BJ (cell line): Measurements from ENCODE around the gene ZSCAN20. TPM values are rescaled to one million over a fixed set of nuclear protein-coding genes. Genes with fewer than 3 reads are reported as not detected.
A peak's percentile ranks its signal among the peaks of the same experiment; 100 is the strongest.

Experiments used
- CTCF ChIA-PET: fragments of 350-600 bp; formaldehyde crosslinking; extraction: SDS; loops from one replicate; lab custom pipeline; 2021; ENCODE audit warnings: antibody characterized with exemption, inconsistent platforms; lab: Yijun Ruan, JAX
- POLR2A ChIA-PET: fragments of 300-600 bp; sonication (Branson Sonifier 250); formaldehyde crosslinking; extraction: SDS; loops from one replicate; lab custom pipeline; 2021; ENCODE audit warnings: antibody characterized with exemption; lab: Charles Lee
- DNase-seq: peaks from one replicate; pipeline ENCODE4 v3.0.0-alpha.2; 2011; ENCODE audit warnings: low read depth
- H3K27me3 ChIP-seq: 2 replicates; pipeline ENCODE4 v1.6.0; 2011; ENCODE audit warnings: low read length; ENCODE audit not compliant: control insufficient read depth, insufficient read depth
- H3K36me3 ChIP-seq: 2 replicates; pipeline ENCODE4 v1.5.1; 2011; ENCODE audit warnings: low read length; ENCODE audit not compliant: control insufficient read depth, insufficient read depth
- H3K4me3 ChIP-seq: 2 replicates; pipeline ENCODE4 v1.5.1; 2011; ENCODE audit warnings: low read depth, mild to moderate bottlenecking, control low read depth, low read length
- polyA minus RNA-seq: library from RNA; depleted of rRNA, polyadenylated mRNA; stranded (reverse); fragments of >200 nt; gene quantifications from 2 replicates; pipeline ENCODE4 v1.2.3, GENCODE V29; 2011; rRNA and poly(A)+ RNA removed
- polyA plus RNA-seq: library from polyadenylated mRNA; depleted of rRNA; stranded (reverse); fragments of >200 nt; gene quantifications from 2 replicates; pipeline ENCODE4 v1.2.3, GENCODE V29; 2011; rRNA removed
- TF ChIP-seq, protein P1 (sequence below): IDR thresholded peaks from 2 replicates; pipeline ENCODE4 v1.5.1; 2011; ENCODE audit warnings: low read depth, mild to moderate bottlenecking, control low read depth, inconsistent platforms, low read length, moderate library complexity; ENCODE audit not compliant: insufficient read depth

Gene ZSCAN20
- polyA plus RNA-seq = 2.9 and 3.4 TPM in 2 replicates
- 11.0 and 13.4 TPM in 2 replicates for polyA minus RNA-seq

- ChIA-PET CTCF (interaction anchor here (0.7 to 6.7 kb wide), 17 partner anchors 9 to 378 kb away, joined by 3 to 104 read pairs (median 5); no protein-coding TSS in a partner anchor), POLR2A (no interaction called here)
- Histone ChIP-seq H3K4me3 (peak within 1 kb of the TSS; percentile 66), H3K36me3 (no peaks in the 10 kb centered on the region), H3K27me3 (no peaks in the 10 kb centered on the region)
- peak; percentile 94 for DNase-seq
- TF ChIP-seq, protein P1, sequence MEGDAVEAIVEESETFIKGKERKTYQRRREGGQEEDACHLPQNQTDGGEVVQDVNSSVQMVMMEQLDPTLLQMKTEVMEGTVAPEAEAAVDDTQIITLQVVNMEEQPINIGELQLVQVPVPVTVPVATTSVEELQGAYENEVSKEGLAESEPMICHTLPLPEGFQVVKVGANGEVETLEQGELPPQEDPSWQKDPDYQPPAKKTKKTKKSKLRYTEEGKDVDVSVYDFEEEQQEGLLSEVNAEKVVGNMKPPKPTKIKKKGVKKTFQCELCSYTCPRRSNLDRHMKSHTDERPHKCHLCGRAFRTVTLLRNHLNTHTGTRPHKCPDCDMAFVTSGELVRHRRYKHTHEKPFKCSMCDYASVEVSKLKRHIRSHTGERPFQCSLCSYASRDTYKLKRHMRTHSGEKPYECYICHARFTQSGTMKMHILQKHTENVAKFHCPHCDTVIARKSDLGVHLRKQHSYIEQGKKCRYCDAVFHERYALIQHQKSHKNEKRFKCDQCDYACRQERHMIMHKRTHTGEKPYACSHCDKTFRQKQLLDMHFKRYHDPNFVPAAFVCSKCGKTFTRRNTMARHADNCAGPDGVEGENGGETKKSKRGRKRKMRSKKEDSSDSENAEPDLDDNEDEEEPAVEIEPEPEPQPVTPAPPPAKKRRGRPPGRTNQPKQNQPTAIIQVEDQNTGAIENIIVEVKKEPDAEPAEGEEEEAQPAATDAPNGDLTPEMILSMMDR = no peak
Observed at GRCh38 chr1:33472269-33472980, at the start of gene ZSCAN20. Gene ZSCAN20, plus strand, starts transcription at chr1:33472645. Its CDS starts 6,644 bp downstream, at chr1:33479289.

DNA sequence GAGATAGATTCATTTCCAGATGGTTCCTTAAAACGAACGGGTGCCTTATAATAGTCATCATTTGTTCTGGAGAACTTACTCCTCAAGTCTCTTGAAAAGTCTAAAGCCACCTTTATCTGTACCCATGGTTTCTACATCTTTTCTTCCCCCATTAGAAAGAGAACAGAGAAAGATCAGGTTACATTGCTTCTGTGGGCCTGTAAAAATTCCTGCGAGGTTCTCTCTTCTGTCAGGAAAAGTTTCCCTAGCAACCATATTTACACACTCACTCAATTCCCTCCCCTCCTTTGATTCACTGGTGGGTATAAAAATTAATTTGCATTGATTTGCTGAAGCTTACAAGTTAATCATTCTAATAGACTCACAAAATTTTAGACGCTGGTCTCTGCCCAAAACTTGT lies 48.2 kb upstream of the ZSCAN20 start:
- no peak overlapping the region for H3K4me3 ChIP-seq
- no peaks in the 10 kb centered on the region for H3K27me3 ChIP-seq
- ChIA-PET POLR2A (no interaction called here), CTCF (no interaction called here)
- peak; percentile 59 for DNase-seq
- TF ChIP-seq, protein P1 = no peak
- no peaks in the 10 kb centered on the region for H3K36me3 ChIP-seq

DNA sequence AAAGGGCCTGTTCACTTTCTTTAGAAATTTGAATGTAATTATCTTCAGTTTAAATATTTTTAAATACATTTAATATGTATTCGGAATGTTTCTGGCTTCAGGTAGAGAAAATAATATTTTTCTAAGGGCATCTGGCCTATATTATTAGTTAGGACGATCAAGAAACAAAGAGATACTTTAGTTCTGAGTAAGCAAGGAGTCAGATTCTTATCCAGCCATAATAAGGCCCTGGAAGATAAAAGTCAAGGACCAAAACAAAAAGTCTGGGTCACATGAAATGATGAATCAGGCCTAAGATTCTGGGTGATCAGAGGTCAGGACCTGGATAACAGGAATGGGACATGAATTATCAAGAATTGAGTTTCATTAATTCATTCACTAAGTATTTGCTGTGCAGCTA lies 47.8 kb upstream of the ZSCAN20 start:
- POLR2A ChIA-PET = no interaction called here

DNA sequence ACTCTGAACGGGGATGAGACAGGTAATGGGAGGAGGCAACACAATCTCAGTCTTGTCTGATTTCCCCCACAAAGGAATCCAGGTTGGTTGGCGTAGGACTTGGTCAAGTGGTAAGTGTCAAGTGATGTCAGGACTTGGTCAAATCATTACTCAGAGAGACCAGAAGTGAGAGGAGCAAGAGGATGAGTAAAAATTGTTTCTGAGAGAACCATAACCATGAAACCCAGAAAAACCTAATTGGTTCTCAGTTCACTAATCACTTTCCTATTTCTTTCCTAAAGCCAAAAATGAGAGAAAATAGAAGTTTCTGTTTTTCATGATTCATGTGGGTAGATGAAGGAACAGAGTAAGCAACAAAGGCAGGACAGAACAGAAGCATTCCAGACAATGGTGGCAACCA lies 46.5 kb upstream of the ZSCAN20 start:
- CTCF ChIA-PET = interaction anchor here (0.8 kb wide), 1 partner anchor 171 kb away, joined by 3 read pairs; no protein-coding TSS in a partner anchor
- no peak for DNase-seq
- TF ChIP-seq, protein P1 = no peak

More for the DNA sequence above, 47.8 kb upstream of the ZSCAN20 start:
- TF ChIP-seq, protein P1 = no peak
- Histone ChIP-seq H3K4me3 (no peak overlapping the region), H3K27me3 (no peaks in the 10 kb centered on the region), H3K36me3 (no peaks in the 10 kb centered on the region)
- no peak for DNase-seq
- CTCF ChIA-PET = no interaction called here

DNA sequence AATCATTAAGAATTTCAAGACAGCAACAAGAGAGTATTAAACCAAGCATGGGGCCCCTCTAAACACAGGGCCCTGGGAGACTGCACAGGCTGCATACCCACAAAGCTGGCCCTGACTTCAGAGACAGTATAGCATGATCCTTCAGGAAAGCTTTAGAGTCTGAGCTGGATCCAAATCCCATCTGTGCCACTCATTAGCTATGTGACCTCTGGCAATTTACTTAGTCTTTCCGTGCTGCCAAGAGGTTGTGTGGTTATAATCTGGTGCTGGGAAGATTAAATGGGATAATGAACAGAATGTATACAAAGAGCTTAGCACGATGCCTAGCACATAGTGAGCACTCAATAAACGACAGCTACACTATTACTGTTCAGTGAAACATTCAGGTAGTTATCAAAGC lies 45.5 kb upstream of the ZSCAN20 start:
- Histone ChIP-seq H3K36me3 (no peaks in the 10 kb centered on the region), H3K4me3 (no peak overlapping the region), H3K27me3 (no peaks in the 10 kb centered on the region)
- DNase-seq = no peak
- CTCF ChIA-PET = interaction anchor here (1.9 kb wide), 1 partner anchor 29 kb away, joined by 5 read pairs; no protein-coding TSS in a partner anchor
- POLR2A ChIA-PET = no interaction called here
- TF ChIP-seq, protein P1 = no peak

More for the DNA sequence above, 46.5 kb upstream of the ZSCAN20 start:
- POLR2A ChIA-PET = no interaction called here
- Histone ChIP-seq H3K27me3 (no peaks in the 10 kb centered on the region), H3K36me3 (no peaks in the 10 kb centered on the region), H3K4me3 (no peak overlapping the region)
